Raji (cell line): ENCODE measurements around the gene NAMPT.

Experiments used
- POLR2A ChIP-seq: IDR thresholded peaks from 2 replicates; pipeline ENCODE4 v1.6.1; 2011; ENCODE audit warnings: low read depth, low read length, control low read depth; ENCODE audit not compliant: insufficient read depth

NAMPT gene

GRCh38 chr7:106312099-106312871 lies 27.5 kb upstream of the NAMPT start:
- no peak for TF ChIP-seq POLR2A

DNA sequence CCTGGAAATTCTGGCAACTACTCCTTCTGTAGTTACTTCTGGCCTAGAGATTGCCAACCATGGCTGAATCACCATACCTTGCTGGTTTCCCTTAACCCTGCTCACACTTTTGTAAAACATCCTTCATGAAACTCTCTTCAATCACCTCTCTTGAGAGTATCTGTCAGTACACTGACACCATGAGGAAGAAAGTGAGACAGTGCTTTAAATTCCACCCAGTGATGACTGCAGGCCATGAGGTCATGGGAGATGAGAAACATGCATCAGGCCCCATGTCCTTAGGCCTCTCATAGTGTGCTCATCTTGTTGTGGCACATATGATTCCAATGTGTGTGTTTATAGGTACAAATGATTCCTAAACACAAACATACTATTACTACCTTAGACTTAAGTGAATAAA lies 24.6 kb upstream of the NAMPT start:
- no peak for TF ChIP-seq POLR2A

GRCh38 chr7:106306256-106306655 lies 21.5 kb upstream of the NAMPT start:
- TF ChIP-seq POLR2A, result no peak

- no peak for TF ChIP-seq POLR2A
These were observed 20.9 kb upstream of the NAMPT start for GRCh38 chr7:106305732-106306131.

- TF ChIP-seq POLR2A, result no peak
These were observed 19.8 kb upstream of the NAMPT start for GRCh38 chr7:106304568-106304967.

DNA sequence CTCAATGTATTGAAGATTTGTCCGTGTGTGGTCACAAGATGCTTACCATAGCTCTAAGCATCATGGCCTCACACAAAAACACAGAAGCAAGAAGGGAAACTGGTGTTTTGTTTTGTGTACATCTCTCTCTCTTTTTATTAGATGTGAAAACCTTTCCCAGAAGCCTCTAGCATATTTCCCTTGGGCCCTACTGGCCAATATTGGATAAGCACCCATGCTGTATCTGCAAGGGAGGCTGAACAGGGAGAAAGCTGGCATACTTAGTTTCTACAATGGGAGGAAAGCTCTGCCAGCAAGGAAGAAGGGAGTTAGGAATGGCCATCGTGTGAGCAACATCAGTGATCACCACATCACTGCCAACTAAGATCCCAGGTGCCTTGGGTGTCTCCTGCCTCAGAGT lies 9.6 kb upstream of the NAMPT start:
- no peak for TF ChIP-seq POLR2A

- TF ChIP-seq POLR2A, result no peak
These were observed 6.5 kb upstream of the NAMPT start for GRCh38 chr7:106291247-106291646.

DNA sequence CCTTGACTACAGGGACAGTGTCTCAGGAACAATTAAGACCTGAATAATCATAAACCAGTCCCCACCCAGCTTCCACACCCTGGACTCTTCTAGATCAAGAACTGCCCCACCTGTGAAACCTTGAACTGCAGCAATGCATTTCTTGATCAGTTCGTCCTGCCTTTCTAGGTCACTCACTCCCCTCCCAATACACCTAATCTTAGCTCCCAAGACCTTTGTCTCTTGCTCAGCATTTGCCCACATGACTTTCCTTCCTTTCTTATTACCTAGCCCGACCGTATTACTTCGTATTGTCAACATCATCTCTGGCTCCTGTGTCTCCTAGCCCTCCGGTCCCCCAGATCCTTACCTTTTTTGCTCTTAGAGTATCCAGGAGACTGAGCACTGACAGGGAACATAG lies 5.5 kb upstream of the NAMPT start:
- no peak for TF ChIP-seq POLR2A

DNA sequence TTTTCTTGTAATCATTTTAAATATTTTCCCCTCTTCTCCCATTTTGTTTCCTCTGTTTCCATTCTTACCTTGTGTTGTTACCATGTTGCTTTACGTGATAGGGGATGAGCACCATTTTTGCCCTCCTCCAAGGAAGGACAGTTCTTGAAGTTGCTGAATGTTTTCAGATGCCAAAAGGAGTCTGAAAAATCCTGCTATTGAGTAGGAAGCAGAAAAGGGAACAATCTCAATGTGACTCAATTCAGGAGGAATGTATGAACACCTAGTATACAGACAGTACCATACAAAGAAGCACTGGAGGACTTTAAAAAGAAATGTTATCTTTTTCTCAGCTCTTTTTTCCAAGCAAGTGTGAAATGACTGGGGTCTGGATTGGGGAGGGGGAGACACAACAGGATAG lies 5.1 kb upstream of the NAMPT start:
- TF ChIP-seq POLR2A, result no peak

DNA sequence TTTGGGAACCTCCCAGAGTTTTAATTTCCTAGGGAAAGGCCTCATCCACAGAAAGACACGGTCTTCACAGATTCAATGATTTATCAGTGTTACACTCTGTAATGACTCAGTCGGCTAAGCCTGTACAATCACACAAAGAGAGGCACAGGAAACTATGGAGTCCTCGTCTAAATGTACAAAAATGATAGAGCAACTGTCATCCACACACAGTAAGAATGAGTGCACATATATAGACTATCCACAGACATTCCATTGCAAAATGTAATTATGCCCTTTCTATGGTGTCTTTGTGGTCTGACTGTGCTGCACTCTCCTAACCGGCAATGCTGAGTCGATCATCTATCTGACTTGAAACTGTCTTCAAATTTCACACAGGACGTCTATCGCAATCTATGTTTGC lies 3.5 kb upstream of the NAMPT start:
- TF ChIP-seq POLR2A, result no peak

DNA sequence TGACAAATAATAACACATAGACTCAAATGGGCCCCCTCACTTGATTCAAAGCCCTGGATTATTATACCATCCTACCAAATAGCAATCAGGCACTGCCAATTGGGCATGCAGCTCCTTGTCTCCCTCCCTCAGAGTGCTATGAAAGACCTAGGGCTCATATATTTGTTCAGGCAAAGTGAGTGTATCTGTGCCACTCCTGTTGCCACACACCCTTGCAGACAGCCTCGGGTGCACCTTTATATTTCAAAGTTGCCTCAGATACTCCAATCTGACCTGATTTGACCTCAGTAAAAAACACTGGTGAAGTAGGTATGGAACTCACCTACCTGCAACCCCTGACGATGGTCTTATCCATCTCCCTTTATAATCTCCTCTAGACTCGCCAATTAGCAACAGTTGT lies 3.0 kb upstream of the NAMPT start:
- TF ChIP-seq POLR2A, result no peak

DNA sequence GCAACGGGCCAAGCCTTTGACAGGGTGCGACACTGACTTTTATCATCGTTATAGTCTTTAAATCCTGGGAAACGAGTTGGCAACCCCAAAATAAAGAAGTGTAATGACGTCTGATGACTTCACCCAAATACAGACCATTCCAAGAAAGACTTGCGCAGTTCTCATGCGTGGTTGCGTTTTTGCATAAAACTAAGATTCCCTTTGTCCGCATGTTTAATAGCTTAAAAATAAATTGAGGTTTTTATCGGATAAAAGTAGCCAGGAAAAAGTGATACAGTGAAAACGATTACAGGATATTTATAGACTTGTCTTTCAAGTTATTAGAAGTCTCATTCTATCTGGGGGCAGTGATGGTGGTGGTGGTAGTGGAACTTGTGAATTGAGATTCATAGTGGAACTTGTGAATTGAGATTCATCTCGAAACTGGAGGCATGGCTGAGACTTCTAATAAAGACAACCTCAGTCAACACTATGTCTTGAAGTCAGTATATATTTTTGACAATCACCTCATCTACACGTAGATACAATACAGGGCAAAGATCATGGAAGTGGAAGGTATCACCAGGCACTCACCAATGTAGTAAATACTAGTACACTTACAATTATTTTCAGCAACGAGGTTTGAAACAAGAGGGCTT lies 1.2 kb upstream of the NAMPT start:
- TF ChIP-seq POLR2A, result no peak

- peak; percentile 81 for TF ChIP-seq POLR2A
These were observed 470 bp upstream of the NAMPT start for GRCh38 chr7:106285051-106285854.

- TF ChIP-seq POLR2A, result no peak
These were observed 711 bp downstream of the NAMPT start for GRCh38 chr7:106283831-106284713.

- TF ChIP-seq POLR2A, result no peak
These were observed 1.3 kb downstream of the NAMPT start for GRCh38 chr7:106283501-106283830.
